ENCODE results near the gene OR4D10. TPM values are rescaled to one million over a fixed set of nuclear protein-coding genes. Genes with fewer than 3 reads are reported as not detected.

The OR4D10 gene
- total and polyA plus RNA-seq, 2 of the 13 experiments (the other 11 are each of a cell fraction or from before 2014, with no cell fraction given), result not detected

DNA sequence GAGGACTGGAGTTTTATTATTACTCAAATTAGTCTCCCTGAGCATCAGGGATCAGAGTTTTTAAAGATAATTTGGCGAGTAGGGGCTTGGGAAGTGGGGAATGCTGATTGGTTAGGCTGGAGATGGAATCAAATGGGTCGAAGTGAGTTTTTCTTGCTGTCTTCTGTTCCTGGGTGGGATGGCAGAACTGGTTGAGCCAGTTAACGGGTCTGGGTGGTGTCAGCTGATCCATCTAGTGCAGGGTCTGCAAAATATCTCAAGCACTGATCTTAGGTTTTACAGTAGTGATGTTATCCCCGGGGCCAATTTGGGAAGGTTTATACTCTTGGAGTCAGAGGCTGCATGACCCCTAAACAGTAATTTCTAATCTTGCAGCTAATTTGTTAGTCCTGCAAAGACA lies 48.0 kb upstream of the OR4D10 start:
- H2AFZ ChIP-seq (ENCODE audit: low read length), result no peak overlapping the region
- no peak for DNase-seq (ENCODE audit: low spot score)
- H3K4me2 ChIP-seq (ENCODE audit: low read depth, low read length), result no peak overlapping the region
- TF ChIP-seq KLF16 (CRISPR knock-in tag; IDR thresholded peaks at IDR 0.05) (no peak), ZNF484 (CRISPR knock-in tag; IDR thresholded peaks at IDR 0.05; ENCODE audit: borderline replicate concordance, low read depth) (no peak), MYNN (CRISPR knock-in tag; IDR thresholded peaks at IDR 0.05; ENCODE audit: low read depth) (no peak), ATM (IDR thresholded peaks at IDR 0.05; ENCODE audit: borderline replicate concordance) (no peak), ZNF20 (CRISPR knock-in tag; IDR thresholded peaks at IDR 0.05) (no peak), RFX5 (IDR thresholded peaks at IDR 0.05; ENCODE audit: low read depth, low read length) (no peak), JUN (CRISPR knock-in tag; IDR thresholded peaks at IDR 0.05) (no peak), AGO1 (IDR thresholded peaks at IDR 0.05; ENCODE audit: low read depth, low read length, poor library complexity, severe bottlenecking) (no peak)
- no peak overlapping the region for H3K27ac ChIP-seq (ENCODE audit: extremely low read length, insufficient read depth, low read length)
- POLR2A ChIA-PET, result no interaction called here
- CTCF ChIA-PET (ENCODE audit: low intra/inter-chr PET ratio, low total read pairs), result no interaction called here
- no peaks in the 10 kb centered on the region for H3K27me3 ChIP-seq (ENCODE audit: control insufficient read depth in 1 of 2, insufficient read depth in 2 of 2, low read length in 2 of 2)
- in situ Hi-C loops (cut with HindIII; ENCODE audit: extremely low pct_ligation_motif_present, low pct_unique_long_range_greater_than_20kb) (no loop called here), intact Hi-C loops (cut with micrococcal nuclease; ENCODE audit: unreplicated experiment) (no loop called here)
- no peak overlapping the region for H3K9ac ChIP-seq (ENCODE audit: insufficient read depth, low read depth, low read length)
- H4K20me1 ChIP-seq (ENCODE audit: insufficient read depth, low read length), result no peaks in the 10 kb centered on the region
- H3K79me2 ChIP-seq (ENCODE audit: insufficient read depth, low read length), result no peaks in the 10 kb centered on the region
- FAIRE-seq, result no peak
- 0% methylated on average over 4 of the region's 4 CpGs for WGBS (ENCODE audit: low lambda C conversion rate)
- BruUV-seq (replicated peaks), result no TSS peak
- H3K4me3 ChIP-seq (replicated peaks in 1 of 3; ENCODE audit: insufficient read depth in 1 of 3, low read depth in 2 of 3, low read length in 3 of 3), result no peak overlapping the region
- H3K4me1 ChIP-seq (ENCODE audit: insufficient read depth, low read length), result no peaks in the 10 kb centered on the region
- no peaks in the 10 kb centered on the region for H3K9me3 ChIP-seq (ENCODE audit: low read length)
- H3K36me3 ChIP-seq (replicated peaks in 1 of 2; ENCODE audit: control insufficient read depth in 1 of 2, insufficient read depth in 2 of 2, low read length in 2 of 2), result no peaks in the 10 kb centered on the region
- ATAC-seq, result no peak

DNA sequence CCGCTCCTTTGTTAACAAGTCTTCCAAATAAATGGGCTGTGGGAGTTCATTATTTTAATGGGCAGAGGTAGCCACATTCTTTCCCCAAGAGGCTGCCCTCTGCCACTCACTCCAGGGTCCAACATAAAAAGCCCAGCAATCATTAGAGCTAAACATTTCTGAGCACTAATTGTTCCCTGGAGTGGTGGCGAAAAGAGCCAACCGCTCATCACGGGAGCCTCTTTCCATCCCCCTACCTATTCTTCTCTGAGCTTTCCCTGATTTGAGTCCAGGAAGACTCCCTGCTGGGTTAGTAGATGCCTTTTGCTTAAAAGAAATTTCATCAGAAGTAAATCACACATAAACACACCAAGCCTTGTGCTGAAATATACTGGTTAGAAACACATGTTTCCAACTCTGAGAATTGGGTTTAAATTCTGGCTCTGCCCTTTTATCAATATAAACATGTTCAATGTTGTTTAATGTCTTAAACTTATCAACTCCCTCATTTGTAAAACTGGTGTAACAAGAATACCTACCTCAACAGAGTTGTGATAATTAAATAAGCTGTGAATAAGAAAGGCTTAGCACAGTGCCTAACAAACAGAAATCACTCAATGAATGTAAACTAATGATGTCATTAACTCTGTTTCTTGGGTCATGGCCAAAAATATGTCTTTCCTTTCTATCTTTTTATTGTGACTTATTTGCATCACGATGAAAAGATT lies 46.6 kb upstream of the OR4D10 start, which contains the start of gene OR5A2:
TSS of gene OR5A2 (minus strand) at position 53 of the 707 bp plus-strand sequence. CDS start 3,460 bp downstream, outside the sequence.
- 54% methylated on average over 5 of the region's 5 CpGs for WGBS (ENCODE audit: low lambda C conversion rate)
- DNase-seq (ENCODE audit: low spot score) (no peak), FAIRE-seq (no peak), ATAC-seq (no peak)
- H3K27ac ChIP-seq (ENCODE audit: extremely low read length, insufficient read depth, low read length), result no peak within 1 kb of the TSS
- ChIA-PET POLR2A (no interaction called here), CTCF (ENCODE audit: low intra/inter-chr PET ratio, low total read pairs) (no interaction called here)
- no peaks in the 10 kb centered on the region for H4K20me1 ChIP-seq (ENCODE audit: insufficient read depth, low read length)
- no peaks in the 10 kb centered on the region for H3K36me3 ChIP-seq (replicated peaks in 1 of 2; ENCODE audit: control insufficient read depth in 1 of 2, insufficient read depth in 2 of 2, low read length in 2 of 2)
- H3K79me2 ChIP-seq (ENCODE audit: insufficient read depth, low read length), result no peaks in the 10 kb centered on the region
- H3K4me3 ChIP-seq (replicated peaks in 1 of 3; ENCODE audit: insufficient read depth in 1 of 3, low read depth in 2 of 3, low read length in 3 of 3), result no peak within 1 kb of the TSS
- no peaks in the 10 kb centered on the region for H3K27me3 ChIP-seq (ENCODE audit: control insufficient read depth in 1 of 2, insufficient read depth in 2 of 2, low read length in 2 of 2)
- no TSS peak for BruUV-seq (replicated peaks)
- no peak within 1 kb of the TSS for H3K4me2 ChIP-seq (ENCODE audit: low read depth, low read length)
- no peaks in the 10 kb centered on the region for H3K9me3 ChIP-seq (ENCODE audit: low read length)
- H3K9ac ChIP-seq (ENCODE audit: insufficient read depth, low read depth, low read length), result no peak within 1 kb of the TSS
- TF ChIP-seq ZNF737 (CRISPR knock-in tag; IDR thresholded peaks at IDR 0.05; ENCODE audit: borderline replicate concordance), result no peak
- peak; percentile 74 for TF ChIP-seq ATF7 (IDR thresholded peaks at IDR 0.05)
- no peak for TF ChIP-seq ATF7 (CRISPR knock-in tag; IDR thresholded peaks at IDR 0.05)
- TF ChIP-seq ZNF724P (CRISPR knock-in tag; IDR thresholded peaks at IDR 0.05; ENCODE audit: borderline replicate concordance), result no peak
- TF ChIP-seq, protein P1, sequence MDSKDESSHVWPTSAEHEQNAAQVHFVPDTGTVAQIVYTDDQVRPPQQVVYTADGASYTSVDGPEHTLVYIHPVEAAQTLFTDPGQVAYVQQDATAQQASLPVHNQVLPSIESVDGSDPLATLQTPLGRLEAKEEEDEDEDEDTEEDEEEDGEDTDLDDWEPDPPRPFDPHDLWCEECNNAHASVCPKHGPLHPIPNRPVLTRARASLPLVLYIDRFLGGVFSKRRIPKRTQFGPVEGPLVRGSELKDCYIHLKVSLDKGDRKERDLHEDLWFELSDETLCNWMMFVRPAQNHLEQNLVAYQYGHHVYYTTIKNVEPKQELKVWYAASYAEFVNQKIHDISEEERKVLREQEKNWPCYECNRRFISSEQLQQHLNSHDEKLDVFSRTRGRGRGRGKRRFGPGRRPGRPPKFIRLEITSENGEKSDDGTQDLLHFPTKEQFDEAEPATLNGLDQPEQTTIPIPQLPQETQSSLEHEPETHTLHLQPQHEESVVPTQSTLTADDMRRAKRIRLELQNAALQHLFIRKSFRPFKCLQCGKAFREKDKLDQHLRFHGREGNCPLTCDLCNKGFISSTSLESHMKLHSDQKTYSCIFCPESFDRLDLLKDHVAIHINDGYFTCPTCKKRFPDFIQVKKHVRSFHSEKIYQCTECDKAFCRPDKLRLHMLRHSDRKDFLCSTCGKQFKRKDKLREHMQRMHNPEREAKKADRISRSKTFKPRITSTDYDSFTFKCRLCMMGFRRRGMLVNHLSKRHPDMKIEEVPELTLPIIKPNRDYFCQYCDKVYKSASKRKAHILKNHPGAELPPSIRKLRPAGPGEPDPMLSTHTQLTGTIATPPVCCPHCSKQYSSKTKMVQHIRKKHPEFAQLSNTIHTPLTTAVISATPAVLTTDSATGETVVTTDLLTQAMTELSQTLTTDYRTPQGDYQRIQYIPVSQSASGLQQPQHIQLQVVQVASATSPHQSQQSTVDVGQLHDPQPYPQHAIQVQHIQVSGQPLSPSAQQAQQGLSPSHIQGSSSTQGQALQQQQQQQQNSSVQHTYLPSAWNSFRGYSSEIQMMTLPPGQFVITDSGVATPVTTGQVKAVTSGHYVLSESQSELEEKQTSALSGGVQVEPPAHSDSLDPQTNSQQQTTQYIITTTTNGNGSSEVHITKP (CRISPR knock-in tag; IDR thresholded peaks at IDR 0.05; ENCODE audit: low read depth), result no peak
- no peaks in the 10 kb centered on the region for H3K4me1 ChIP-seq (ENCODE audit: insufficient read depth, low read length)
- in situ Hi-C loops (cut with HindIII; ENCODE audit: extremely low pct_ligation_motif_present, low pct_unique_long_range_greater_than_20kb), result no loop called here
- intact Hi-C loops (cut with micrococcal nuclease; ENCODE audit: unreplicated experiment), result no loop called here
- H2AFZ ChIP-seq (ENCODE audit: low read length), result no peak within 1 kb of the TSS

All from HepG2 (cell line).